ENCODE measurements around the gene CYP26C1. TPM values are rescaled to one million over a fixed set of nuclear protein-coding genes. Genes with fewer than 3 reads are reported as not detected.

Gene CYP26C1
- total RNA-seq, 1 experiment from 2014 or later = 0.79 TPM

GRCh38 chr10:93079663-93080349, 19.2 kb downstream of the CYP26C1 start:
- no peak overlapping the region for H3T11ph ChIP-seq (ENCODE audit: low read length)
- no peak overlapping the region for H2AK5ac ChIP-seq (ENCODE audit: insufficient read length, low read length)
- no peak overlapping the region for H3K9ac ChIP-seq (ENCODE audit: extremely low read depth, insufficient read length, low read length)
- no peak overlapping the region for H2BK15ac ChIP-seq (ENCODE audit: low read depth, low read length)
- H3K14ac ChIP-seq (ENCODE audit: insufficient read depth, low read length) = no peak overlapping the region
- Mint-ChIP-seq H3K27ac (peak overlapping the region; percentile 68 to 81 (median 77); a peak in 3 of 7 replicates), H3K27me3 (ENCODE audit: low read depth) (peaks cover 29% of the 10 kb centered on the region), H3K4me1 (peaks cover 30 to 34% of the 10 kb centered on the region in 2 experiments), H3K9me3 (peaks cover 0 to 3% of the 10 kb centered on the region in 2 experiments; a peak in 1 of 5 replicates), H3K4me3 (no peak overlapping the region), H3K36me3 (ENCODE audit: insufficient read depth in 1 of 3, low read depth in 3 of 3) (peaks cover 0 to 34% (median 28%) of the 10 kb centered on the region in 3 experiments; a peak in 4 of 7 replicates)
- no peak overlapping the region for H4K5ac ChIP-seq (ENCODE audit: insufficient read length, low read depth, low read length)
- no peaks in the 10 kb centered on the region for H4K20me1 ChIP-seq (ENCODE audit: control insufficient read depth, insufficient read depth, insufficient read length)
- H3K27me3 ChIP-seq (ENCODE audit: insufficient read depth, low read length) = peaks cover 18% of the 10 kb centered on the region; the same call in 1 of the 2 replicates
- no peak overlapping the region for H3K27ac ChIP-seq (ENCODE audit: insufficient read length, low read depth, low read length)
- no peak overlapping the region for H3K4me2 ChIP-seq (ENCODE audit: insufficient read depth, insufficient read length, low read length)
- H3K9me3 ChIP-seq (ENCODE audit: control insufficient read depth, low read depth, low read length) = no peaks in the 10 kb centered on the region
- peaks cover 6% of the 10 kb centered on the region for H3K23me2 ChIP-seq (ENCODE audit: insufficient read length, low read depth, low read length, poor library complexity, severe bottlenecking)
- H3K56ac ChIP-seq (ENCODE audit: insufficient read length, low read depth, low read length) = no peak overlapping the region
- H2BK120ac ChIP-seq (ENCODE audit: low read depth, low read length, poor library complexity, severe bottlenecking) = no peak overlapping the region
- no peaks in the 10 kb centered on the region for H3K79me1 ChIP-seq (ENCODE audit: insufficient read depth, low read depth, low read length, poor library complexity, severe bottlenecking)
- no peak overlapping the region for H4K91ac ChIP-seq (ENCODE audit: insufficient read length, low read depth, low read length)
- H3K79me2 ChIP-seq (ENCODE audit: insufficient read depth, low read length) = no peaks in the 10 kb centered on the region
- H3K18ac ChIP-seq (ENCODE audit: insufficient read length, low read depth, low read length) = no peak overlapping the region
- no peak overlapping the region for H3K23ac ChIP-seq (ENCODE audit: insufficient read length, low read depth, low read length)
- DNase-seq = no peak
- no peak overlapping the region for H3K4ac ChIP-seq (ENCODE audit: low read depth, low read length)
- H2BK12ac ChIP-seq (ENCODE audit: insufficient read length, low read depth, low read length) = no peak overlapping the region
- H3K4me1 ChIP-seq (ENCODE audit: insufficient read depth, low read length) = no peaks in the 10 kb centered on the region
- TF ChIP-seq, protein P1, sequence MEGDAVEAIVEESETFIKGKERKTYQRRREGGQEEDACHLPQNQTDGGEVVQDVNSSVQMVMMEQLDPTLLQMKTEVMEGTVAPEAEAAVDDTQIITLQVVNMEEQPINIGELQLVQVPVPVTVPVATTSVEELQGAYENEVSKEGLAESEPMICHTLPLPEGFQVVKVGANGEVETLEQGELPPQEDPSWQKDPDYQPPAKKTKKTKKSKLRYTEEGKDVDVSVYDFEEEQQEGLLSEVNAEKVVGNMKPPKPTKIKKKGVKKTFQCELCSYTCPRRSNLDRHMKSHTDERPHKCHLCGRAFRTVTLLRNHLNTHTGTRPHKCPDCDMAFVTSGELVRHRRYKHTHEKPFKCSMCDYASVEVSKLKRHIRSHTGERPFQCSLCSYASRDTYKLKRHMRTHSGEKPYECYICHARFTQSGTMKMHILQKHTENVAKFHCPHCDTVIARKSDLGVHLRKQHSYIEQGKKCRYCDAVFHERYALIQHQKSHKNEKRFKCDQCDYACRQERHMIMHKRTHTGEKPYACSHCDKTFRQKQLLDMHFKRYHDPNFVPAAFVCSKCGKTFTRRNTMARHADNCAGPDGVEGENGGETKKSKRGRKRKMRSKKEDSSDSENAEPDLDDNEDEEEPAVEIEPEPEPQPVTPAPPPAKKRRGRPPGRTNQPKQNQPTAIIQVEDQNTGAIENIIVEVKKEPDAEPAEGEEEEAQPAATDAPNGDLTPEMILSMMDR (conservative IDR thresholded peaks at IDR 0.05) = no peak
- no peak overlapping the region for H2BK20ac ChIP-seq (ENCODE audit: low read depth, low read length, poor library complexity, severe bottlenecking)
- no peak overlapping the region for H4K8ac ChIP-seq (replicated peaks; ENCODE audit: insufficient read length, low read depth, low read length)
- H2BK5ac ChIP-seq (ENCODE audit: insufficient read length, low read length) = no peak overlapping the region
- no CpG with 5 or more reads among the region's 9 CpGs for WGBS (ENCODE audit: extremely low coverage, insufficient read length, low lambda C conversion rate)
- H2AFZ ChIP-seq (ENCODE audit: low read length) = no peak overlapping the region

Data from H9 (cell line).